SK-N-SH treated with all-trans-retinoic acid at 6 μM for 48 hours (cell line): ENCODE measurements around the gene USP48.

Source experiments
- ATAC-seq: fragments of 200-7000 bp; cut with Tn5 transposase; 3 replicates; pipeline ENCODE4 v1.9.1; 2020; ENCODE audit warnings: mild to moderate bottlenecking, moderate library complexity
- CSRNP3 ChIP-seq: fragments of 250-450 bp; sonication (Bioruptor Pico); IDR thresholded peaks from 2 replicates; pipeline ENCODE4 v1.5.1; 2021; ENCODE audit warnings: mild to moderate bottlenecking, moderate library complexity
- ESRRG ChIP-seq: fragments of 250-450 bp; sonication (Bioruptor Pico); IDR thresholded peaks from 2 replicates; pipeline ENCODE4 v1.6.1; 2021; ENCODE audit warnings: mild to moderate bottlenecking
- ISL1 ChIP-seq: fragments of 250-450 bp; sonication (Bioruptor Pico); IDR thresholded peaks from 2 replicates; pipeline ENCODE4 v2.1.2; 2022; ENCODE audit warnings: mild to moderate bottlenecking, moderate library complexity
- POU6F1 ChIP-seq: fragments of 250-450 bp; sonication (Bioruptor Pico); IDR thresholded peaks from 2 replicates; pipeline ENCODE4 v1.8.0; 2021; ENCODE audit warnings: low read depth, mild to moderate bottlenecking, moderate library complexity, borderline replicate concordance
- PPARA ChIP-seq: fragments of 250-450 bp; sonication (Bioruptor Pico); IDR thresholded peaks from 2 replicates; pipeline ENCODE4 v1.5.0; 2020; ENCODE audit warnings: mild to moderate bottlenecking, borderline replicate concordance
- SNAI2 ChIP-seq: fragments of 250-450 bp; sonication (Bioruptor Pico); IDR thresholded peaks from 2 replicates; pipeline ENCODE4 v1.5.0; 2020; ENCODE audit warnings: mild to moderate bottlenecking, moderate library complexity
- TOX ChIP-seq: fragments of 250-450 bp; sonication (Bioruptor Pico); IDR thresholded peaks from 2 replicates; pipeline ENCODE4 v1.8.0; 2021; ENCODE audit warnings: mild to moderate bottlenecking, moderate library complexity, borderline replicate concordance
- ZFP3 ChIP-seq: fragments of 250-450 bp; sonication (Bioruptor Pico); IDR thresholded peaks from 2 replicates; pipeline ENCODE4 v1.5.0; 2020; ENCODE audit warnings: mild to moderate bottlenecking, moderate library complexity
- ZNF565 ChIP-seq: fragments of 450-650 bp; formaldehyde crosslinking; conservative IDR thresholded peaks from 2 replicates; pipeline ENCODE4 v1.5.0; 2020; ENCODE audit warnings: low read depth, mild to moderate bottlenecking, moderate library complexity
- ZNF70 ChIP-seq: fragments of 450-650 bp; formaldehyde crosslinking; IDR thresholded peaks from 2 replicates; pipeline ENCODE4 v1.5.0; 2020; ENCODE audit warnings: mild to moderate bottlenecking, moderate library complexity
- ZNF8 ChIP-seq: fragments of 450-650 bp; formaldehyde crosslinking; IDR thresholded peaks from 2 replicates; pipeline ENCODE4 v1.5.0; 2020; ENCODE audit warnings: mild to moderate bottlenecking, moderate library complexity
- TF ChIP-seq, protein P1 (sequence below): fragments of 250-450 bp; sonication (Bioruptor Pico); IDR thresholded peaks from 2 replicates; pipeline ENCODE4 v1.8.0; 2020; ENCODE audit warnings: mild to moderate bottlenecking, moderate library complexity, borderline replicate concordance

The USP48 gene

GRCh38 chr1:21629971-21630370 is 153.0 kb downstream of the USP48 start (continued):
- TF ChIP-seq, protein P1, sequence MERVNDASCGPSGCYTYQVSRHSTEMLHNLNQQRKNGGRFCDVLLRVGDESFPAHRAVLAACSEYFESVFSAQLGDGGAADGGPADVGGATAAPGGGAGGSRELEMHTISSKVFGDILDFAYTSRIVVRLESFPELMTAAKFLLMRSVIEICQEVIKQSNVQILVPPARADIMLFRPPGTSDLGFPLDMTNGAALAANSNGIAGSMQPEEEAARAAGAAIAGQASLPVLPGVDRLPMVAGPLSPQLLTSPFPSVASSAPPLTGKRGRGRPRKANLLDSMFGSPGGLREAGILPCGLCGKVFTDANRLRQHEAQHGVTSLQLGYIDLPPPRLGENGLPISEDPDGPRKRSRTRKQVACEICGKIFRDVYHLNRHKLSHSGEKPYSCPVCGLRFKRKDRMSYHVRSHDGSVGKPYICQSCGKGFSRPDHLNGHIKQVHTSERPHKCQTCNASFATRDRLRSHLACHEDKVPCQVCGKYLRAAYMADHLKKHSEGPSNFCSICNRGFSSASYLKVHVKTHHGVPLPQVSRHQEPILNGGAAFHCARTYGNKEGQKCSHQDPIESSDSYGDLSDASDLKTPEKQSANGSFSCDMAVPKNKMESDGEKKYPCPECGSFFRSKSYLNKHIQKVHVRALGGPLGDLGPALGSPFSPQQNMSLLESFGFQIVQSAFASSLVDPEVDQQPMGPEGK (CRISPR knock-in tag): no peak

DNA sequence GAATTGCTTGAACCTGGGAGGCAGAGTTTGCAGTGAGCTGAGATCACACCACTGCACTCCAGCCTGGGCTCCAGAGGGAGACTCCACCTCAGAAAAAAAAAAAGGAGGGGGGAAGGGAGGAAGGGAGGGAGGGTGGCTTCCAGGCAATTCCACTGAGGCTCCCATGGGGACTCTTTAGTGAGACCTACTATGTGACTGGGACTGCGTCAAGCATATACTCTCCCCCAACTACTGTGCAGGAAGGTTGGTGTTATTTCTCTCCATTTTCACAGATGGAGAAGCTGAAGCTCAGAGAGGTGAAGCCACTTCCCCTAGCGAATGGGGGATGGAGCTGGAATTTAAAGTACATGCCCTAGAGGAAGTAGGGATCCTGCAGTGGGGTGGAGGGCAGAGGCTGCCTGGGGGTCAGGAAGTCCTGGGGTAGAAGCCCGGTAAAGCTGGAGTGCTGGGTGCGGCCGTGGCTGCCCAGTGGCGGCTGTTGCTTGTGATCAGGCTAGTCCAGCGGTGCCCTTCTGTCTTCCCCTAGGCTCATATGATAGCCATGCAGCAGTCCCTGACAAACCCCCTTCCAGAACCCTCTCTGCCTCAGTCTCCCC is 154.1 kb downstream of the USP48 start:
- no peak for ATAC-seq
- TF ChIP-seq ISL1 (CRISPR knock-in tag) (no peak), ZNF70 (CRISPR knock-in tag) (no peak), ESRRG (CRISPR knock-in tag) (no peak), CSRNP3 (CRISPR knock-in tag) (no peak), SNAI2 (CRISPR knock-in tag) (no peak), PPARA (CRISPR knock-in tag) (no peak), TOX (CRISPR knock-in tag) (no peak), POU6F1 (CRISPR knock-in tag) (no peak), ZNF8 (no peak), ZFP3 (CRISPR knock-in tag) (no peak), ZNF565 (CRISPR knock-in tag) (no peak)
- TF ChIP-seq, protein P1 (CRISPR knock-in tag): no peak
